NCI-H1417 (cell line): ENCODE measurements around the gene GP5.

ENCODE experiments used
- DNase-seq, 3 experiments: peaks; one replicate each; lab custom pipeline; 2025; lab: John Stamatoyannopoulos, UW

GP5 gene

GRCh38 chr3:194399166-194399565, at the start of gene GP5:
Gene GP5, minus strand, starts transcription at chr3:194399266. Its CDS starts 984 bp downstream, at chr3:194398282.
- DNase-seq: no peak

- no peak for DNase-seq
These were observed 48.6 kb upstream of the GP5 start for GRCh38 chr3:194447657-194448056.

- DNase-seq: peak in 2 of 3 experiments; percentile 67 to 95
These were observed 48.1 kb upstream of the GP5 start for GRCh38 chr3:194447161-194447560.

GRCh38 chr3:194446754-194447153, 47.7 kb upstream of the GP5 start:
- DNase-seq: peak in 2 of 3 experiments; percentile 36 to 84

GRCh38 chr3:194446172-194446571, 47.1 kb upstream of the GP5 start:
- DNase-seq: peak in 2 of 3 experiments; percentile 45 to 73

GRCh38 chr3:194443901-194444300, 44.8 kb upstream of the GP5 start:
- no peak for DNase-seq

GRCh38 chr3:194440756-194441155, 41.7 kb upstream of the GP5 start:
- DNase-seq: peak in 1 of 3 experiments; percentile 51

GRCh38 chr3:194439881-194440550, 41.0 kb upstream of the GP5 start:
- peak; percentile 69 to 96 (median 84) for DNase-seq

GRCh38 chr3:194434503-194434902, 35.4 kb upstream of the GP5 start:
- DNase-seq: no peak

GRCh38 chr3:194431554-194431953, 32.5 kb upstream of the GP5 start:
- peak in 1 of 3 experiments; percentile 20 for DNase-seq

GRCh38 chr3:194425399-194425798, 26.3 kb upstream of the GP5 start:
- DNase-seq: no peak

- DNase-seq: no peak
These were observed 25.9 kb upstream of the GP5 start for GRCh38 chr3:194424953-194425352.

GRCh38 chr3:194424373-194424772, 25.3 kb upstream of the GP5 start:
- no peak for DNase-seq

GRCh38 chr3:194423317-194423716, 24.3 kb upstream of the GP5 start:
- peak in 1 of 3 experiments; percentile 54 for DNase-seq

- DNase-seq: no peak
These were observed 23.1 kb upstream of the GP5 start for GRCh38 chr3:194422188-194422587.

- DNase-seq: no peak
These were observed 19.6 kb upstream of the GP5 start for GRCh38 chr3:194418671-194419070.

- no peak for DNase-seq
These were observed 8.4 kb upstream of the GP5 start for GRCh38 chr3:194407423-194407822.

- no peak for DNase-seq
These were observed 6.7 kb upstream of the GP5 start for GRCh38 chr3:194405766-194406165.

- peak; percentile 61 to 89 (median 74) for DNase-seq
These were observed 5.5 kb upstream of the GP5 start for GRCh38 chr3:194404365-194405140.

- DNase-seq: no peak
These were observed 2.8 kb upstream of the GP5 start for GRCh38 chr3:194401868-194402329.

GRCh38 chr3:194401346-194401745, 2.3 kb upstream of the GP5 start:
- DNase-seq: peak in 1 of 3 experiments; percentile 48

- no peak for DNase-seq
These were observed 877 bp upstream of the GP5 start for GRCh38 chr3:194399874-194400411.
